K562 (cell line): ENCODE results near the gene NAXE. TPM values are rescaled to one million over a fixed set of nuclear protein-coding genes. Genes with fewer than 3 reads are reported as not detected.

Source experiments
- ATF1 ChIP-seq, 2 experiments: fragments of 450-650 bp in 1 of 2; IDR thresholded peaks; 2 replicates each; pipeline ENCODE4 v1.6.1; 2016; ENCODE audit warnings: missing compliant biosample characterization in 1 of 2, missing genetic modification characterization in 1 of 2
- CBX5 ChIP-seq: IDR thresholded peaks from 2 replicates; pipeline ENCODE4 v1.6.1; 2014; ENCODE audit warnings: low read depth, borderline replicate concordance
- CCNT2 ChIP-seq: IDR thresholded peaks from 2 replicates; pipeline ENCODE4 v1.6.1; 2011; ENCODE audit warnings: borderline replicate concordance, low read depth, mild to moderate bottlenecking, moderate library complexity, mixed read lengths, low read length; ENCODE audit not compliant: insufficient read length; ENCODE audit errors: extremely low read depth
- DPF2 ChIP-seq: fragments of 450-650 bp; IDR thresholded peaks from 2 replicates; pipeline ENCODE4 v1.6.1; 2016
- JUND ChIP-seq, 2 experiments: IDR thresholded peaks; 2 replicates in 1 of 2; 3 replicates in 1 of 2; pipeline ENCODE4 v1.6.1; 2011; ENCODE audit warnings: borderline replicate concordance in 2 of 2, low read depth in 2 of 2, low read length in 2 of 2, improper control_type of control experiment in 1 of 2, missing biosample characterization in 1 of 2, missing genetic modification characterization in 1 of 2, missing genetic modification reagents in 1 of 2
- NCOA4 ChIP-seq: fragments of 450-650 bp; IDR thresholded peaks from 2 replicates; pipeline ENCODE4 v1.6.1; 2018; ENCODE audit warnings: mild to moderate bottlenecking; ENCODE audit not compliant: partially characterized antibody
- PHF8 ChIP-seq: fragments of 200-600 bp; sonication (generic); IDR thresholded peaks from 2 replicates; pipeline ENCODE4 v1.6.1; 2012; ENCODE audit warnings: mixed run types, mild to moderate bottlenecking, inconsistent platforms, low read length, moderate library complexity, borderline replicate concordance
- PPARD ChIP-seq: fragments of 250-450 bp; sonication (Bioruptor Pico); IDR thresholded peaks from 2 replicates; pipeline ENCODE4 v1.8.0; 2022; ENCODE audit warnings: inconsistent platforms, mild to moderate bottlenecking, moderate library complexity
- RFX1 ChIP-seq: fragments of 450-650 bp; IDR thresholded peaks from 2 replicates; pipeline ENCODE4 v1.6.1; 2016; ENCODE audit warnings: mild to moderate bottlenecking, moderate library complexity
- SNRNP70 ChIP-seq: fragments of 200-400 bp; formaldehyde crosslinking; optimal IDR thresholded peaks from 2 replicates; pipeline ENCODE3; 2017; ENCODE audit warnings: low read depth, low read length
- TAF1 ChIP-seq: IDR thresholded peaks from 2 replicates; pipeline ENCODE4 v1.6.1; 2011; ENCODE audit warnings: mild to moderate bottlenecking, low read length, moderate library complexity; ENCODE audit not compliant: insufficient read depth, control insufficient read depth, severe bottlenecking; ENCODE audit errors: extremely low read depth
- ZNF212 ChIP-seq: fragments of 450-650 bp; formaldehyde crosslinking; IDR thresholded peaks from 2 replicates; pipeline ENCODE4 v1.4.0; 2020; ENCODE audit warnings: mild to moderate bottlenecking
- ZNF232 ChIP-seq: sonication (generic); formaldehyde crosslinking; IDR thresholded peaks from 2 replicates; pipeline ENCODE4 v1.8.0; 2022; ENCODE audit warnings: mild to moderate bottlenecking, missing genetic modification reagents
- polyA plus RNA-seq, 8 experiments: library from polyadenylated mRNA; depleted of rRNA in 4 of 8; stranded (reverse) in 5 of 8; unstranded in 3 of 8; fragments of >200 nt; fragmentation: Nextera tagmentation in 2 of 8; fragmentation: Illumina TruSeq in 1 of 8; extraction: Ambion mirVana in 2 of 8; extraction: Trizol in 1 of 8; gene quantifications; 2 replicates each; pipeline versions ENCODE4 v1.2.1 to v1.2.3, GENCODE V29; 2011 to 2014; ENCODE audit warnings: inconsistent platforms in 1 of 8, missing spikeins in 1 of 8
- total RNA-seq, 7 experiments: library from RNA; depleted of rRNA in 6 of 7; stranded (reverse); fragments of >200 nt in 6 of 7; fragmentation: Illumina TruSeq in 2 of 7; extraction: Trizol in 2 of 7; gene quantifications; 2 replicates each; pipeline versions ENCODE4 v1.2.1 to v1.2.3, GENCODE V29; 2011 to 2021; ENCODE audit warnings: low replicate concordance in 1 of 7
- TF ChIP-seq, protein P1 (sequence below): fragments of 250-450 bp; sonication (Bioruptor Pico); IDR thresholded peaks from 2 replicates; pipeline ENCODE4 v1.4.0; 2020; ENCODE audit warnings: mild to moderate bottlenecking, moderate library complexity
- TF ChIP-seq, protein P2 (sequence below): sonication (generic); formaldehyde crosslinking; IDR thresholded peaks from 2 replicates; pipeline ENCODE4 v1.9.0; 2022; ENCODE audit warnings: mild to moderate bottlenecking, missing genetic modification reagents
- TF ChIP-seq, protein P3 (sequence below): fragments of 450-650 bp; IDR thresholded peaks from 2 replicates; pipeline ENCODE4 v1.6.1; 2014; ENCODE audit warnings: low read depth, mild to moderate bottlenecking, moderate library complexity, borderline replicate concordance
- TF ChIP-seq, protein P4 (sequence below): sonication (generic); formaldehyde crosslinking; IDR thresholded peaks from 2 replicates; pipeline ENCODE4 v1.8.1; 2022; ENCODE audit warnings: missing genetic modification reagents

The NAXE gene
- total and polyA plus RNA-seq, 9 of the 15 experiments (the other 6 are each of a cell fraction or from before 2014, with no cell fraction given) = 27.3 to 137 (median 90.0) TPM

DNA sequence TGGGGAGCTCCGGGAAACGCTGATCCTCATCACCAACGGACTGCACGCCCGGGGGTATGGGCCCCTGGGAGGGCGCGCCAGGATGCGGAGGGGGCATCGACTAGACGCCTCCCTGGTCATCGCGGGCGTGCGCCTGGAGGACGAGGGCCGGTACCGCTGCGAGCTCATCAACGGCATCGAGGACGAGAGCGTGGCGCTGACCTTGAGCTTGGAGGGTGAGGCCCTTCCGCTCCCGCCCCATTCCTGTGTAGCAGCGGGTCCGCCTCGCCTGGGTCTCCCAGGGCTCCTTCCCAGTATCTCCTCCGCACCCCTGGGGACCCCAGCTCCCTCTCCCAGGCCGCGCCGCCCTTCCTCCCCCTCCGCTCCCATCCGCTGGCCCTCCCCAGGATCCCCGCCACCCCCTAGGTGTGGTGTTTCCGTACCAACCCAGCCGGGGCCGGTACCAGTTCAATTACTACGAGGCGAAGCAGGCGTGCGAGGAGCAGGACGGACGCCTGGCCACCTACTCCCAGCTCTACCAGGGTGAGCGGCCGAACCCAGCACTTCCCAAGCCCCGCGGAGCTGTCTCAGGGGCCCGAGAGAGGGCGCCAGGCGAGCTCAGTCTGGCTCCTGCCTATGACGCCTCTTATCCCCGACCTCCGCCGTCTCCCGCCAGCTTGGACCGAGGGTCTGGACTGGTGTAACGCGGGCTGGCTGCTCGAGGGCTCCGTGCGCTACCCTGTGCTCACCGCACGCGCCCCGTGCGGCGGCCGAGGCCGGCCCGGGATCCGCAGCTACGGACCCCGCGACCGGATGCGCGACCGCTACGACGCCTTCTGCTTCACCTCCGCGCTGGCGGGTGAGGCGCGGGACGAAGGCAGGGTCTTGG is 32.6 kb downstream of the NAXE start (continued):
- TF ChIP-seq, protein P1, sequence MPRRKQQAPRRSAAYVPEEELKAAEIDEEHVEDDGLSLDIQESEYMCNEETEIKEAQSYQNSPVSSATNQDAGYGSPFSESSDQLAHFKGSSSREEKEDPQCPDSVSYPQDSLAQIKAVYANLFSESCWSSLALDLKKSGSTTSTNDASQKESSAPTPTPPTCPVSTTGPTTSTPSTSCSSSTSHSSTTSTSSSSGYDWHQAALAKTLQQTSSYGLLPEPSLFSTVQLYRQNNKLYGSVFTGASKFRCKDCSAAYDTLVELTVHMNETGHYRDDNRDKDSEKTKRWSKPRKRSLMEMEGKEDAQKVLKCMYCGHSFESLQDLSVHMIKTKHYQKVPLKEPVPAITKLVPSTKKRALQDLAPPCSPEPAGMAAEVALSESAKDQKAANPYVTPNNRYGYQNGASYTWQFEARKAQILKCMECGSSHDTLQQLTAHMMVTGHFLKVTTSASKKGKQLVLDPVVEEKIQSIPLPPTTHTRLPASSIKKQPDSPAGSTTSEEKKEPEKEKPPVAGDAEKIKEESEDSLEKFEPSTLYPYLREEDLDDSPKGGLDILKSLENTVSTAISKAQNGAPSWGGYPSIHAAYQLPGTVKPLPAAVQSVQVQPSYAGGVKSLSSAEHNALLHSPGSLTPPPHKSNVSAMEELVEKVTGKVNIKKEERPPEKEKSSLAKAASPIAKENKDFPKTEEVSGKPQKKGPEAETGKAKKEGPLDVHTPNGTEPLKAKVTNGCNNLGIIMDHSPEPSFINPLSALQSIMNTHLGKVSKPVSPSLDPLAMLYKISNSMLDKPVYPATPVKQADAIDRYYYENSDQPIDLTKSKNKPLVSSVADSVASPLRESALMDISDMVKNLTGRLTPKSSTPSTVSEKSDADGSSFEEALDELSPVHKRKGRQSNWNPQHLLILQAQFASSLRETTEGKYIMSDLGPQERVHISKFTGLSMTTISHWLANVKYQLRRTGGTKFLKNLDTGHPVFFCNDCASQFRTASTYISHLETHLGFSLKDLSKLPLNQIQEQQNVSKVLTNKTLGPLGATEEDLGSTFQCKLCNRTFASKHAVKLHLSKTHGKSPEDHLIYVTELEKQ (CRISPR knock-in tag) = no peak
- TF ChIP-seq PPARD (CRISPR knock-in tag) (no peak), ZNF212 (CRISPR knock-in tag) (no peak), CCNT2 (peak; percentile 54), JUND (IDR thresholded peaks at IDR 0.05; ENCODE audit: borderline replicate concordance, low read depth, low read length) (peak; percentile 52), JUND (tag; IDR thresholded peaks at IDR 0.05; ENCODE audit: borderline replicate concordance, low read depth, low read length) (peak; percentile 9; the same call in 1 of the 3 replicates), TAF1 (peak; percentile 82), DPF2 (0 out of 2 replicates have a peak, but pooled peaks have one; percentile 11), NCOA4 (no peak), SNRNP70 (no peak), CBX5 (peak; percentile 20; the same call in 1 of the 2 replicates), ZNF232 (CRISPR knock-in tag) (peak; percentile 71), PHF8 (peak; percentile 68; the same call in 1 of the 2 replicates), RFX1 (no peak), ATF1 (CRISPR knock-in tag; IDR thresholded peaks at IDR 0.05) (peak; percentile 56; the same call in 1 of the 2 replicates), ATF1 (tag; IDR thresholded peaks at IDR 0.05) (peak; percentile 88)
- TF ChIP-seq, protein P2, sequence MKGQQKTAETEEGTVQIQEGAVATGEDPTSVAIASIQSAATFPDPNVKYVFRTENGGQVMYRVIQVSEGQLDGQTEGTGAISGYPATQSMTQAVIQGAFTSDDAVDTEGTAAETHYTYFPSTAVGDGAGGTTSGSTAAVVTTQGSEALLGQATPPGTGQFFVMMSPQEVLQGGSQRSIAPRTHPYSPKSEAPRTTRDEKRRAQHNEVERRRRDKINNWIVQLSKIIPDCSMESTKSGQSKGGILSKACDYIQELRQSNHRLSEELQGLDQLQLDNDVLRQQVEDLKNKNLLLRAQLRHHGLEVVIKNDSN (CRISPR knock-in tag) = peak; percentile 32; the same call in 1 of the 2 replicates
- TF ChIP-seq, protein P3, sequence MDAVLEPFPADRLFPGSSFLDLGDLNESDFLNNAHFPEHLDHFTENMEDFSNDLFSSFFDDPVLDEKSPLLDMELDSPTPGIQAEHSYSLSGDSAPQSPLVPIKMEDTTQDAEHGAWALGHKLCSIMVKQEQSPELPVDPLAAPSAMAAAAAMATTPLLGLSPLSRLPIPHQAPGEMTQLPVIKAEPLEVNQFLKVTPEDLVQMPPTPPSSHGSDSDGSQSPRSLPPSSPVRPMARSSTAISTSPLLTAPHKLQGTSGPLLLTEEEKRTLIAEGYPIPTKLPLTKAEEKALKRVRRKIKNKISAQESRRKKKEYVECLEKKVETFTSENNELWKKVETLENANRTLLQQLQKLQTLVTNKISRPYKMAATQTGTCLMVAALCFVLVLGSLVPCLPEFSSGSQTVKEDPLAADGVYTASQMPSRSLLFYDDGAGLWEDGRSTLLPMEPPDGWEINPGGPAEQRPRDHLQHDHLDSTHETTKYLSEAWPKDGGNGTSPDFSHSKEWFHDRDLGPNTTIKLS = no peak; the same call in 1 of the 2 replicates
- TF ChIP-seq, protein P4, sequence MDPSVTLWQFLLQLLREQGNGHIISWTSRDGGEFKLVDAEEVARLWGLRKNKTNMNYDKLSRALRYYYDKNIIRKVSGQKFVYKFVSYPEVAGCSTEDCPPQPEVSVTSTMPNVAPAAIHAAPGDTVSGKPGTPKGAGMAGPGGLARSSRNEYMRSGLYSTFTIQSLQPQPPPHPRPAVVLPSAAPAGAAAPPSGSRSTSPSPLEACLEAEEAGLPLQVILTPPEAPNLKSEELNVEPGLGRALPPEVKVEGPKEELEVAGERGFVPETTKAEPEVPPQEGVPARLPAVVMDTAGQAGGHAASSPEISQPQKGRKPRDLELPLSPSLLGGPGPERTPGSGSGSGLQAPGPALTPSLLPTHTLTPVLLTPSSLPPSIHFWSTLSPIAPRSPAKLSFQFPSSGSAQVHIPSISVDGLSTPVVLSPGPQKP (CRISPR knock-in tag) = no peak
